SK-N-SH (cell line): ENCODE measurements around the gene MRPS11. TPM values are rescaled to one million over a fixed set of nuclear protein-coding genes. Genes with fewer than 3 reads are reported as not detected.

Experiments used
- CTCF ChIA-PET: fragments of 300-600, 350-600 bp; formaldehyde crosslinking; extraction: SDS; loops from one replicate; lab custom pipeline; 2021; lab: Yijun Ruan, JAX
- POLR2A ChIA-PET: fragments of 350-600 bp; sonication (Branson Sonifier 250); formaldehyde crosslinking; extraction: SDS; loops from one replicate; lab custom pipeline; 2020; ENCODE audit warnings: antibody characterized with exemption, inconsistent platforms; lab: Yijun Ruan, JAX
- DNase-seq: peaks from one replicate; pipeline ENCODE4 v3.0.0; 2012
- H2AFZ ChIP-seq: fragments of 200-600 bp; sonication (generic); 2 replicates; pipeline ENCODE4 v1.8.1; 2016; ENCODE audit warnings: antibody characterized with exemption, mild to moderate bottlenecking, low read depth
- H3F3A ChIP-seq: fragments of 200-600 bp; sonication (generic); replicated peaks from 2 replicates; pipeline ENCODE3; 2016; ENCODE audit warnings: antibody characterized with exemption, mild to moderate bottlenecking; ENCODE audit not compliant: insufficient read depth
- H3K27ac ChIP-seq, 2 experiments: fragments of 200-500 bp in 1 of 2; fragments of 200-600 bp in 1 of 2; sonication (Bioruptor generic) in 1 of 2; sonication (generic), shearing (Covaris generic) in 1 of 2; 2 replicates each; pipeline versions ENCODE4 v1.5.1 to v1.6.1; 2014 to 2016; ENCODE audit warnings: low read depth in 2 of 2, inconsistent platforms in 1 of 2, low read length in 1 of 2, mild to moderate bottlenecking in 1 of 2, mixed read lengths in 1 of 2
- H3K27me3 ChIP-seq: fragments of 200-600 bp; sonication (generic), shearing (Covaris generic); 2 replicates; pipeline ENCODE4 v1.6.1; 2016; ENCODE audit warnings: mixed run types; ENCODE audit not compliant: insufficient read depth
- H3K36me3 ChIP-seq, 2 experiments: fragments of 200-500 bp in 1 of 2; fragments of 200-600 bp in 1 of 2; sonication (Bioruptor generic) in 1 of 2; sonication (generic) in 1 of 2; replicated peaks in 1 of 2; 2 replicates each; pipeline versions ENCODE3 to v1.5.1; 2014 to 2016; ENCODE audit warnings: low read length in 1 of 2, mild to moderate bottlenecking in 1 of 2; ENCODE audit not compliant: insufficient read depth in 2 of 2, control insufficient read depth in 1 of 2
- H3K4me1 ChIP-seq, 2 experiments: fragments of 200-500 bp in 1 of 2; fragments of 200-600 bp in 1 of 2; sonication (Bioruptor generic) in 1 of 2; sonication (generic), shearing (Covaris generic) in 1 of 2; 2 replicates each; pipeline versions ENCODE4 v1.5.1 to v1.6.1; 2014 to 2016; ENCODE audit warnings: low read depth in 1 of 2, low read length in 1 of 2, mixed run types in 1 of 2; ENCODE audit not compliant: insufficient read depth in 2 of 2, control insufficient read depth in 1 of 2
- H3K4me2 ChIP-seq: fragments of 200-600 bp; sonication (generic), shearing (Covaris generic); 2 replicates; pipeline ENCODE4 v1.6.1; 2017; ENCODE audit warnings: mixed run types
- H3K4me3 ChIP-seq, 2 experiments: fragments of 200-500 bp in 1 of 2; fragments of 200-600 bp in 1 of 2; sonication (Bioruptor generic) in 1 of 2; sonication (generic), shearing (Covaris generic) in 1 of 2; 2 replicates each; pipeline versions ENCODE4 v1.5.1 to v1.8.1; 2014 to 2016; ENCODE audit warnings: low read depth in 2 of 2, inconsistent platforms in 1 of 2, low read length in 1 of 2, mild to moderate bottlenecking in 1 of 2, mixed read lengths in 1 of 2, moderate library complexity in 1 of 2
- H3K79me2 ChIP-seq: fragments of 200-600 bp; sonication (generic); 2 replicates; pipeline ENCODE4 v1.8.1; 2017; ENCODE audit warnings: mild to moderate bottlenecking; ENCODE audit not compliant: insufficient read depth
- H3K9ac ChIP-seq: fragments of 200-600 bp; sonication (generic); 2 replicates; pipeline ENCODE4 v1.6.1; 2017; ENCODE audit warnings: mixed run types
- H3K9me2 ChIP-seq: fragments of 200-600 bp; sonication (generic); 2 replicates; pipeline ENCODE4 v1.6.1; 2017; ENCODE audit warnings: mixed run types
- H3K9me3 ChIP-seq: fragments of 200-600 bp; sonication (generic); 2 replicates; pipeline ENCODE4 v1.6.1; 2017; ENCODE audit warnings: mixed run types, mild to moderate bottlenecking, moderate library complexity
- H4K20me1 ChIP-seq: fragments of 200-600 bp; sonication (generic); 2 replicates; pipeline ENCODE4 v1.6.1; 2017; ENCODE audit warnings: mild to moderate bottlenecking, mixed run types; ENCODE audit not compliant: insufficient read depth
- CHD2 ChIP-seq: fragments of 150-350 bp; IDR thresholded peaks from 2 replicates; pipeline ENCODE4 v1.6.1; 2018; ENCODE audit warnings: low read length; ENCODE audit not compliant: partially characterized antibody
- ELF1 ChIP-seq: IDR thresholded peaks from 2 replicates; pipeline ENCODE4 v1.4.0; 2012
- EP300 ChIP-seq, 2 experiments: IDR thresholded peaks; 2 replicates each; pipeline versions ENCODE4 v1.4.0 to v1.6.1; 2012; ENCODE audit warnings: borderline replicate concordance in 1 of 2, low read depth in 1 of 2, low read length in 1 of 2
- FOXJ3 ChIP-seq: sonication (generic); formaldehyde crosslinking; IDR thresholded peaks from 2 replicates; pipeline ENCODE4 v1.5.1; 2020; ENCODE audit warnings: mild to moderate bottlenecking, missing genetic modification reagents
- GABPA ChIP-seq: IDR thresholded peaks from 2 replicates; pipeline ENCODE4 v1.4.0; 2012; ENCODE audit warnings: low read depth, mild to moderate bottlenecking
- JUND ChIP-seq: IDR thresholded peaks from 2 replicates; pipeline ENCODE4 v1.4.0; 2012
- MXI1 ChIP-seq: IDR thresholded peaks from 2 replicates; pipeline ENCODE4 v1.6.1; 2012; ENCODE audit warnings: mild to moderate bottlenecking, low read depth, low read length, improper control_type of control experiment
- NFIC ChIP-seq: IDR thresholded peaks from 2 replicates; pipeline ENCODE4 v1.4.0; 2012; ENCODE audit warnings: borderline replicate concordance
- NRF1 ChIP-seq: IDR thresholded peaks from 2 replicates; pipeline ENCODE4 v1.6.1; 2012; ENCODE audit warnings: low read depth, mild to moderate bottlenecking, low read length
- POLR2AphosphoS5 ChIP-seq: IDR thresholded peaks from 2 replicates; pipeline ENCODE4 v1.6.1; 2012; ENCODE audit warnings: low read depth, low read length
- RCOR1 ChIP-seq: fragments of 150-350 bp; IDR thresholded peaks from 2 replicates; pipeline ENCODE4 v1.6.1; 2017; ENCODE audit warnings: antibody characterized with exemption, low read length
- RXRA ChIP-seq: IDR thresholded peaks from 2 replicates; pipeline ENCODE4 v1.4.0; 2012; ENCODE audit warnings: low read depth, mild to moderate bottlenecking, borderline replicate concordance
- SMC3 ChIP-seq: IDR thresholded peaks from 2 replicates; pipeline ENCODE4 v1.6.1; 2012; ENCODE audit warnings: low read depth, low read length, improper control_type of control experiment
- TAF1 ChIP-seq: IDR thresholded peaks from 2 replicates; pipeline ENCODE4 v1.6.1; 2012; ENCODE audit warnings: low read depth, mild to moderate bottlenecking, low read length, moderate library complexity, borderline replicate concordance
- TCF12 ChIP-seq: IDR thresholded peaks from 2 replicates; pipeline ENCODE4 v1.4.0; 2012
- TEAD4 ChIP-seq: IDR thresholded peaks from 2 replicates; pipeline ENCODE4 v1.4.0; 2012; ENCODE audit warnings: mild to moderate bottlenecking, borderline replicate concordance; ENCODE audit not compliant: insufficient read depth
- YY1 ChIP-seq: IDR thresholded peaks from 2 replicates; pipeline ENCODE4 v1.4.0; 2012; ENCODE audit warnings: low read depth, mild to moderate bottlenecking
- WGBS: methylation state at CpG from one replicate; pipeline ENCODE4 v1.1.6; 2017; ENCODE audit warnings: low lambda C conversion rate; 5-methylcytosine and 5-hydroxymethylcytosine counted together
- polyA plus RNA-seq, 3 experiments: library from polyadenylated mRNA; depleted of rRNA; stranded (reverse); fragments of >200 nt; gene quantifications; 2 replicates each; pipeline ENCODE4 v1.2.3, GENCODE V29; 2012
- TF ChIP-seq, protein P1 (sequence below): IDR thresholded peaks from 2 replicates; pipeline ENCODE4 v1.4.0; 2012; ENCODE audit warnings: low read depth
- TF ChIP-seq, protein P2 (sequence below): IDR thresholded peaks from 2 replicates; pipeline ENCODE4; 2012
- TF ChIP-seq, protein P3 (sequence below): fragments of 200-600 bp; sonication (generic); IDR thresholded peaks from 2 replicates; pipeline ENCODE4 v1.6.1; 2017; ENCODE audit warnings: antibody characterized with exemption, mild to moderate bottlenecking, moderate library complexity

Gene MRPS11
- 70.0 and 101 TPM in 2 replicates for polyA plus RNA-seq (2012; rRNA removed)
- polyA plus RNA-seq (2012; cell fraction: cytosol; rRNA removed), result 66.9 TPM in 2 replicates
- polyA plus RNA-seq (2012; cell fraction: nucleus; rRNA removed), result 50.3 and 60.9 TPM in 2 replicates

DNA sequence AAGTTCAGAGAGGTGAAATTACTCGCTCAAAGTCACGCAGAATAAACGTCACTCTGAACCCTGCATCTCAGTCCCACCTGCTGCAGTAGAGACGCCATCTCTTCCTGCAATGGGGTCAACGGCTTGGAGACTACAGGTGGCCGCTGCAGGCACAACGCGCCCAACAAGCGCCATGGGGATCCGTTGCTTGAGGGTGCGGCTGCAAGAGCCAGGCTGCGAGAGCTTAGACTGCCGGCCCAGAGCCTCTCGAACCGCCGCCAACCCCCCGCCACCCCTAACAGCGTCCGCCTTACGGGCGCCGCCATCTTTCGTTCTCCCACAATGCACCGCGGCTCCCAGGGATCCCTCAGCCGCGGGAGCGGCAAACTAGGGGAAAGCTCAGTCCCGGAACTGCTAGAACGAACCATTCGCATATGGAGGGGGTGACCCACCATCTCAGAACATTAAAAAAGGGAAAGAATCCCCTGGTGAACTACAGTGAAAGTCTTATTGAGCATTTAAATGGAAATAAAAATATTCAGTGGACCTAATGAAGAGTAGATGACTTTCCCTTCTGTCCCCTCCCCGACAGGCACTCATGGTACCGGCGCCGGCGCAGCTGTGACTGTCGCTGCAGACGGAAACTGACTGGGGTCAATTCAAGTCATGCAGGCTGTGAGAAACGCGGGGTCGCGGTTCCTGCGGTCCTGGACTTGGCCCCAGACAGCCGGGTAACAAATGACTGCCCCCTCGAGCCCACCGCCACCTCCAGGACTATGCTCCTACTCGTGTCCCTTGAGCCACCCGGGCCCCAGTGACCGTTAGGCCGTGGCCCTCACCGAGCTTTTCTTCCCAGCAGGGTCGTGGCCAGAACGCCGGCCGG, at the start of gene MRPS11, which contains the start of gene MRPL46:
Gene MRPS11, plus strand, starts transcription at position 636 of the 862 bp plus-strand sequence. Its CDS starts 10 bp downstream, at position 646.
Gene MRPL46, minus strand, starts transcription at position 316 of the 862 bp plus-strand sequence. Its CDS starts 11 bp downstream, at position 305.
- Histone ChIP-seq H3F3A (peaks cover 9% of the 10 kb centered on the region), H3K4me2 (peak within 1 kb of the TSS; percentile 88), H3K79me2 (peaks cover 39% of the 10 kb centered on the region), H3K9me3 (no peaks in the 10 kb centered on the region), H3K4me3 (peak within 1 kb of the TSS; percentile 94 to 97), H2AFZ (peak within 1 kb of the TSS; percentile 65), H3K27ac (peak within 1 kb of the TSS; percentile 77 to 95), H3K9me2 (no peaks in the 10 kb centered on the region), H3K27me3 (no peaks in the 10 kb centered on the region), H3K9ac (peak within 1 kb of the TSS; percentile 77), H4K20me1 (no peaks in the 10 kb centered on the region), H3K36me3 (peaks cover 9 to 44% of the 10 kb centered on the region in 2 experiments), H3K4me1 (peaks cover 8 to 17% of the 10 kb centered on the region in 2 experiments; a peak in 3 of 4 replicates)
- DNase-seq, result peak; percentile 92
- POLR2A ChIA-PET, result interaction anchor here (0.5 to 1.0 kb wide), 3 partner anchors 12 to 211 kb away, joined by 3 to 4 read pairs (median 4); partner anchors contain the start of gene NTRK3
- TF ChIP-seq, protein P1, sequence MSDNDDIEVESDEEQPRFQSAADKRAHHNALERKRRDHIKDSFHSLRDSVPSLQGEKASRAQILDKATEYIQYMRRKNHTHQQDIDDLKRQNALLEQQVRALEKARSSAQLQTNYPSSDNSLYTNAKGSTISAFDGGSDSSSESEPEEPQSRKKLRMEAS, result peak; percentile 75
- no peak for TF ChIP-seq FOXJ3
- TF ChIP-seq TCF12, result peak; percentile 30; the same call in 1 of the 2 replicates
- TF ChIP-seq JUND, result peak; percentile 56
- peak; percentile 41; the same call in 1 of the 2 replicates for TF ChIP-seq RCOR1
- TF ChIP-seq SMC3, result no peak
- no peak for TF ChIP-seq NFIC
- TF ChIP-seq GABPA, result peak; percentile 58
- peak; percentile 44 for TF ChIP-seq CHD2
- TF ChIP-seq MXI1, result peak; percentile 87
- peak; percentile 99 for TF ChIP-seq YY1
- TF ChIP-seq, protein P2, sequence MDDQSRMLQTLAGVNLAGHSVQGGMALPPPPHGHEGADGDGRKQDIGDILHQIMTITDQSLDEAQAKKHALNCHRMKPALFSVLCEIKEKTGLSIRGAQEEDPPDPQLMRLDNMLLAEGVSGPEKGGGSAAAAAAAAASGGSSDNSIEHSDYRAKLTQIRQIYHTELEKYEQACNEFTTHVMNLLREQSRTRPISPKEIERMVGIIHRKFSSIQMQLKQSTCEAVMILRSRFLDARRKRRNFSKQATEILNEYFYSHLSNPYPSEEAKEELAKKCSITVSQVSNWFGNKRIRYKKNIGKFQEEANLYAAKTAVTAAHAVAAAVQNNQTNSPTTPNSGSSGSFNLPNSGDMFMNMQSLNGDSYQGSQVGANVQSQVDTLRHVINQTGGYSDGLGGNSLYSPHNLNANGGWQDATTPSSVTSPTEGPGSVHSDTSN, result peak; percentile 29
- TF ChIP-seq POLR2AphosphoS5, result peak; percentile 54
- peak; percentile 49 for TF ChIP-seq NRF1
- TF ChIP-seq, protein P3, sequence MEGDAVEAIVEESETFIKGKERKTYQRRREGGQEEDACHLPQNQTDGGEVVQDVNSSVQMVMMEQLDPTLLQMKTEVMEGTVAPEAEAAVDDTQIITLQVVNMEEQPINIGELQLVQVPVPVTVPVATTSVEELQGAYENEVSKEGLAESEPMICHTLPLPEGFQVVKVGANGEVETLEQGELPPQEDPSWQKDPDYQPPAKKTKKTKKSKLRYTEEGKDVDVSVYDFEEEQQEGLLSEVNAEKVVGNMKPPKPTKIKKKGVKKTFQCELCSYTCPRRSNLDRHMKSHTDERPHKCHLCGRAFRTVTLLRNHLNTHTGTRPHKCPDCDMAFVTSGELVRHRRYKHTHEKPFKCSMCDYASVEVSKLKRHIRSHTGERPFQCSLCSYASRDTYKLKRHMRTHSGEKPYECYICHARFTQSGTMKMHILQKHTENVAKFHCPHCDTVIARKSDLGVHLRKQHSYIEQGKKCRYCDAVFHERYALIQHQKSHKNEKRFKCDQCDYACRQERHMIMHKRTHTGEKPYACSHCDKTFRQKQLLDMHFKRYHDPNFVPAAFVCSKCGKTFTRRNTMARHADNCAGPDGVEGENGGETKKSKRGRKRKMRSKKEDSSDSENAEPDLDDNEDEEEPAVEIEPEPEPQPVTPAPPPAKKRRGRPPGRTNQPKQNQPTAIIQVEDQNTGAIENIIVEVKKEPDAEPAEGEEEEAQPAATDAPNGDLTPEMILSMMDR, result no peak
- peak; percentile 90 for TF ChIP-seq ELF1
- no peak for TF ChIP-seq TEAD4
- peak; percentile 21; the same call in 1 of the 2 replicates for TF ChIP-seq RXRA
- peak; percentile 85; the same call in 1 of the 2 replicates for TF ChIP-seq TAF1
- peak in 1 of 2 experiments; percentile 58; a peak in 1 of 4 replicates for TF ChIP-seq EP300 (IDR thresholded peaks at IDR 0.05; ENCODE audit: borderline replicate concordance in 1 of 2, low read depth in 1 of 2, low read length in 1 of 2)
- WGBS, result under 1% methylated on average over 32 of the region's 55 CpGs
- CTCF ChIA-PET, result interaction anchor here (0.7 to 5.3 kb wide), 10 partner anchors 9 to 438 kb away, joined by 3 to 31 read pairs (median 4); no protein-coding TSS in a partner anchor
